Panc1 (cell line): ENCODE data around the gene THUMPD2. TPM values are rescaled to one million over a fixed set of nuclear protein-coding genes. Genes with fewer than 3 reads are reported as not detected.

Experiments
- ATAC-seq: fragments of 200-7000 bp; cut with Tn5 transposase; 2 replicates; pipeline ENCODE4 v1.9.1; 2020; ENCODE audit warnings: mild to moderate bottlenecking, moderate library complexity
- BruUV-seq: library from RNA; stranded (reverse); fragments of 400-500 nt; replicated peaks from 2 replicates; lab custom pipeline; 2021; lab: Mats Ljungman, UMichigan
- CTCF ChIA-PET: fragments of 300-600 bp; sonication (Branson Sonifier 250); formaldehyde crosslinking; loops from one replicate; lab custom pipeline; 2022; ENCODE audit warnings: antibody characterized with exemption; lab: Charles Lee
- POLR2A ChIA-PET: fragments of 300-600 bp; sonication (Branson Sonifier 250); formaldehyde crosslinking; loops from one replicate; lab custom pipeline; 2022; ENCODE audit warnings: antibody characterized with exemption; lab: Charles Lee
- DNase-seq: peaks from one replicate; pipeline ENCODE4 v3.0.0-alpha.2; 2010; ENCODE audit warnings: low read depth, low spot score
- H3K27ac ChIP-seq: 2 replicates; pipeline ENCODE4 v1.5.1; 2011; ENCODE audit warnings: mild to moderate bottlenecking, low read length, inconsistent platforms
- H3K27me3 ChIP-seq: fragments of 200-500 bp; sonication (Bioruptor generic); 2 replicates; pipeline ENCODE4 v1.6.0; 2014; ENCODE audit warnings: low read length, inconsistent platforms; ENCODE audit not compliant: control insufficient read depth, insufficient read depth
- H3K36me3 ChIP-seq: fragments of 200-500 bp; sonication (Bioruptor generic); 2 replicates; pipeline ENCODE4 v1.5.1; 2014; ENCODE audit warnings: inconsistent platforms, mild to moderate bottlenecking, low read length, moderate library complexity; ENCODE audit not compliant: control insufficient read depth, insufficient read depth
- H3K4me1 ChIP-seq: 2 replicates; pipeline ENCODE4 v1.5.1; 2011; ENCODE audit warnings: inconsistent platforms, mild to moderate bottlenecking, low read length, moderate library complexity; ENCODE audit not compliant: control insufficient read depth, insufficient read depth
- H3K4me3 ChIP-seq, 2 experiments: 2 replicates each; pipeline ENCODE4 v1.5.1; 2011 to 2012; ENCODE audit warnings: low read depth in 2 of 2, low read length in 2 of 2, mild to moderate bottlenecking in 2 of 2, inconsistent platforms in 1 of 2, moderate library complexity in 1 of 2
- H3K9me3 ChIP-seq: fragments of 200-500 bp; sonication (Bioruptor generic); 2 replicates; pipeline ENCODE4 v1.5.1; 2014; ENCODE audit warnings: low read depth, mild to moderate bottlenecking, inconsistent platforms, low read length, moderate library complexity; ENCODE audit not compliant: control insufficient read depth, insufficient read depth
- CTCF ChIP-seq: fragments of 450-650 bp; IDR thresholded peaks from 2 replicates; pipeline ENCODE4 v1.5.1; 2017; ENCODE audit warnings: mild to moderate bottlenecking
- POLR2AphosphoS5 ChIP-seq: IDR thresholded peaks from 2 replicates; pipeline ENCODE4 v1.6.1; 2012; ENCODE audit warnings: mild to moderate bottlenecking, low read depth, low read length, moderate library complexity
- SIN3A ChIP-seq: IDR thresholded peaks from 2 replicates; pipeline ENCODE4 v1.6.1; 2012; ENCODE audit warnings: low read depth, mild to moderate bottlenecking, low read length, moderate library complexity, borderline replicate concordance; ENCODE audit not compliant: insufficient read depth
- TCF7L2 ChIP-seq: IDR thresholded peaks from 2 replicates; pipeline ENCODE4 v1.6.1; 2011; ENCODE audit warnings: mild to moderate bottlenecking, low read depth, low read length, inconsistent platforms
- in situ Hi-C: cut with HindIII; loops from 2 replicates; pipeline ENCODE4 v1.10.0; 2016; ENCODE audit warnings: low sequenced_read_pairs, low pct_unique_long_range_greater_than_20kb
- intact Hi-C: fragments of 100-400 bp; cut with micrococcal nuclease; formaldehyde crosslinking; loops from one replicate; pipeline ENCODE4 v1.10.0; 2022; ENCODE audit not compliant: unreplicated experiment
- total RNA-seq: library from RNA; stranded (reverse); gene quantifications from one replicate; pipeline ENCODE4 v1.2.1, GENCODE V29; 2021; ENCODE audit not compliant: unreplicated experiment
- TF ChIP-seq, protein P1 (sequence below), 2 experiments: IDR thresholded peaks; 2 replicates each; pipeline ENCODE4 v1.6.1; 2011 to 2012; ENCODE audit warnings: low read depth in 2 of 2, control low read depth in 1 of 2, low read length in 1 of 2, mild to moderate bottlenecking in 1 of 2, moderate library complexity in 1 of 2; ENCODE audit not compliant: insufficient read depth in 1 of 2

Gene THUMPD2
- total RNA-seq, 1 experiment from 2014 or later = 13.7 TPM

GRCh38 chr2:39739386-39739785, 39.7 kb downstream of the THUMPD2 start:
- no peaks in the 10 kb centered on the region for H3K9me3 ChIP-seq
- TF ChIP-seq POLR2AphosphoS5 (no peak), TCF7L2 (no peak), CTCF (no peak), SIN3A (no peak)
- TF ChIP-seq, protein P1, sequence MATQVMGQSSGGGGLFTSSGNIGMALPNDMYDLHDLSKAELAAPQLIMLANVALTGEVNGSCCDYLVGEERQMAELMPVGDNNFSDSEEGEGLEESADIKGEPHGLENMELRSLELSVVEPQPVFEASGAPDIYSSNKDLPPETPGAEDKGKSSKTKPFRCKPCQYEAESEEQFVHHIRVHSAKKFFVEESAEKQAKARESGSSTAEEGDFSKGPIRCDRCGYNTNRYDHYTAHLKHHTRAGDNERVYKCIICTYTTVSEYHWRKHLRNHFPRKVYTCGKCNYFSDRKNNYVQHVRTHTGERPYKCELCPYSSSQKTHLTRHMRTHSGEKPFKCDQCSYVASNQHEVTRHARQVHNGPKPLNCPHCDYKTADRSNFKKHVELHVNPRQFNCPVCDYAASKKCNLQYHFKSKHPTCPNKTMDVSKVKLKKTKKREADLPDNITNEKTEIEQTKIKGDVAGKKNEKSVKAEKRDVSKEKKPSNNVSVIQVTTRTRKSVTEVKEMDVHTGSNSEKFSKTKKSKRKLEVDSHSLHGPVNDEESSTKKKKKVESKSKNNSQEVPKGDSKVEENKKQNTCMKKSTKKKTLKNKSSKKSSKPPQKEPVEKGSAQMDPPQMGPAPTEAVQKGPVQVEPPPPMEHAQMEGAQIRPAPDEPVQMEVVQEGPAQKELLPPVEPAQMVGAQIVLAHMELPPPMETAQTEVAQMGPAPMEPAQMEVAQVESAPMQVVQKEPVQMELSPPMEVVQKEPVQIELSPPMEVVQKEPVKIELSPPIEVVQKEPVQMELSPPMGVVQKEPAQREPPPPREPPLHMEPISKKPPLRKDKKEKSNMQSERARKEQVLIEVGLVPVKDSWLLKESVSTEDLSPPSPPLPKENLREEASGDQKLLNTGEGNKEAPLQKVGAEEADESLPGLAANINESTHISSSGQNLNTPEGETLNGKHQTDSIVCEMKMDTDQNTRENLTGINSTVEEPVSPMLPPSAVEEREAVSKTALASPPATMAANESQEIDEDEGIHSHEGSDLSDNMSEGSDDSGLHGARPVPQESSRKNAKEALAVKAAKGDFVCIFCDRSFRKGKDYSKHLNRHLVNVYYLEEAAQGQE (IDR thresholded peaks at IDR 0.05; ENCODE audit: insufficient read depth in 1 of 2, low read depth in 2 of 2, low read length in 1 of 2) = no peak
- no peak overlapping the region for H3K27ac ChIP-seq
- no peak for DNase-seq
- peaks cover 43% of the 10 kb centered on the region for H3K36me3 ChIP-seq
- H3K27me3 ChIP-seq = no peaks in the 10 kb centered on the region
- H3K4me3 ChIP-seq = no peak overlapping the region
- CTCF ChIA-PET = no interaction called here
- in situ Hi-C loops = no loop called here
- POLR2A ChIA-PET = no interaction called here
- no TSS peak for BruUV-seq
- intact Hi-C loops = no loop called here
- H3K4me1 ChIP-seq = no peaks in the 10 kb centered on the region
- no peak for ATAC-seq

GRCh38 chr2:39738936-39739335, 40.1 kb downstream of the THUMPD2 start:
- POLR2A ChIA-PET = no interaction called here
- ATAC-seq (no peak), DNase-seq (no peak)
- TF ChIP-seq, protein P1 (IDR thresholded peaks at IDR 0.05; ENCODE audit: insufficient read depth in 1 of 2, low read depth in 2 of 2, low read length in 1 of 2) = no peak
- TF ChIP-seq SIN3A = no peak
- TF ChIP-seq POLR2AphosphoS5 = no peak
- no peak for TF ChIP-seq TCF7L2
- no peak for TF ChIP-seq CTCF
- no peaks in the 10 kb centered on the region for H3K27me3 ChIP-seq
- CTCF ChIA-PET = no interaction called here
- intact Hi-C loops = no loop called here
- no peak overlapping the region for H3K27ac ChIP-seq
- no peaks in the 10 kb centered on the region for H3K4me1 ChIP-seq
- peaks cover 40% of the 10 kb centered on the region for H3K36me3 ChIP-seq
- H3K9me3 ChIP-seq = no peaks in the 10 kb centered on the region
- BruUV-seq = no TSS peak
- in situ Hi-C loops = no loop called here
- H3K4me3 ChIP-seq = no peak overlapping the region
